Measurements from ENCODE around the gene COA7.

Gene COA7

DNA sequence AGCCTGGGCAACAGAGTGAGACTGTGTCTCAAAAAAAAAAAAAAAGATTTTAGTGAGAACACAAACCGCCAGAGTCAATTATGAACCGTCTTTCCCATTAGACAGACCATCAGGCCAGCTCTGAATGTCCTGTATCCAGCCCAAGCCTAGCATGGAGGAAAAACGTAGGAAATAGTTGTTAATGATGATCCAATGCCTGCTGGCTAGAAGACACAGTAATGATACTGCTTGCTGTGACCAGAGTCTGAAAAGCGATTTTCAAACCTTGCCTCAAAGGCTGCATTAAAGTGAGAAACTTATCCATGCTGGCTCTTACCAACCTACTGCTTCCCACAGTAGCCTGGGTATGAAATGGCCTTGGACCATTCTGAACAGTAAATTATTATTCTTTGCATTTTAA is 17.0 kb downstream of the COA7 start:
- H3K27ac ChIP-seq = no peak overlapping the region
- TF ChIP-seq ZFX (IDR thresholded peaks at IDR 0.05) = no peak
- TF ChIP-seq, protein P1, sequence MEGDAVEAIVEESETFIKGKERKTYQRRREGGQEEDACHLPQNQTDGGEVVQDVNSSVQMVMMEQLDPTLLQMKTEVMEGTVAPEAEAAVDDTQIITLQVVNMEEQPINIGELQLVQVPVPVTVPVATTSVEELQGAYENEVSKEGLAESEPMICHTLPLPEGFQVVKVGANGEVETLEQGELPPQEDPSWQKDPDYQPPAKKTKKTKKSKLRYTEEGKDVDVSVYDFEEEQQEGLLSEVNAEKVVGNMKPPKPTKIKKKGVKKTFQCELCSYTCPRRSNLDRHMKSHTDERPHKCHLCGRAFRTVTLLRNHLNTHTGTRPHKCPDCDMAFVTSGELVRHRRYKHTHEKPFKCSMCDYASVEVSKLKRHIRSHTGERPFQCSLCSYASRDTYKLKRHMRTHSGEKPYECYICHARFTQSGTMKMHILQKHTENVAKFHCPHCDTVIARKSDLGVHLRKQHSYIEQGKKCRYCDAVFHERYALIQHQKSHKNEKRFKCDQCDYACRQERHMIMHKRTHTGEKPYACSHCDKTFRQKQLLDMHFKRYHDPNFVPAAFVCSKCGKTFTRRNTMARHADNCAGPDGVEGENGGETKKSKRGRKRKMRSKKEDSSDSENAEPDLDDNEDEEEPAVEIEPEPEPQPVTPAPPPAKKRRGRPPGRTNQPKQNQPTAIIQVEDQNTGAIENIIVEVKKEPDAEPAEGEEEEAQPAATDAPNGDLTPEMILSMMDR (conservative IDR thresholded peaks at IDR 0.05) = no peak

DNA sequence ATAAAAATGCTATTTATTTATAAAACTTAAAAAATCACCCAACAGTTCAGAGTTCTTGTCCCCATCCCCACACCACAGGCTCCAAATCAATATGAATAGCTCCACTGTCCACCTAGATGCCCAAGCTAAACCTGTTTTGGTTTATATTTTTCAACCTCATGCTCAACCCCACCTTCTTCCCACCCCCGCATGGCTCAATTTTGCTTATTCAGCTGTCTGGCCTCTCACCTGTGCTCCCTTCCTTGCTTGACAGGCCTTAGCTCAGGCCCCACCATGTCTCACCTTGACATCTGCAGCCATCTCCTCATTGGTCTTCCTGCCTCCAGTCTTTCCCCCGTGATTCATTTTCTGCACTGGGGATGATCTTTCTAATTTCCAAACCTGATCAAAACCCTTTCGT is 17.8 kb downstream of the COA7 start:
- H3K27ac ChIP-seq = no peak overlapping the region
- TF ChIP-seq, protein P1 (conservative IDR thresholded peaks at IDR 0.05) = no peak
- no peak for TF ChIP-seq ZFX (IDR thresholded peaks at IDR 0.05)

DNA sequence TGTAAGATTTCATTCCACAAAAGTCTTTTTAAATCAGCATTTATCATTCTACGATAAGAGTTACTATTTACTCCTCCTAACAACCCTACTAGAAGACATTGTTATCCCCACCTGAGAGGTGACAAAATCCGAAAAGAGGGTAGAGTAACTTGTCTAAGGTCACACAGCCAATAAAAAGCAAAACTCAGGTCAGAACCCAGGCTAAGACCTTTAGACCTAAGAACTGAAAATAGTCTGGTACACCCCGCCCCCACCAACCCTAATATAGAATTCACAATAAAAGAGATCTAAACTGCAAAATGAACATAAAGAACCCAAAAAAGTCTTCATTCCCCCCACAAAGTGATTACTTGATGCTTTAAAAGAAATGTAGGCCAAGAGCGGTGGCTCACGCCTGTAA is 18.6 kb downstream of the COA7 start:
- no peak for TF ChIP-seq ZFX (IDR thresholded peaks at IDR 0.05)
- TF ChIP-seq, protein P1 (conservative IDR thresholded peaks at IDR 0.05) = no peak
- no peak overlapping the region for H3K27ac ChIP-seq

DNA sequence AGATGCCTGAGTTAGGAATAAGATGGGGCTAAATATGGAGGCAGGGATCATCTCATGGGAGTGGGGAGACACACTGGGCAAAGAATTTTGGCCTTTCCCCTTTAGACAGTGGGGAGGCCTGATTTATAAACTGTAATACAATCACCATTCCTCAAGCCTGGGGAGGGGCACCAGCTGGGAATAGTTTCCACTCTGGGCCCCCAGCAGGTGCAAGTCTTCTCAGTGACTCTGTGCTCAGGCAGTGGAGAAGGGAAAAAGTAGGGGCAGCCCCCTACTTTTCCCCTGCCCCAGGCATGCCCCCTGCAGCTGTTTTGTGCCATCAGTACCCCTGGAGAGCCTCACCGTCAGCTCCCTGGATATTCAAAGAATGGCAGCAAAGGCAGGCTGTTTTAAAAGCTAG is 19.1 kb downstream of the COA7 start:
- no peak overlapping the region for H3K27ac ChIP-seq
- TF ChIP-seq, protein P1 (conservative IDR thresholded peaks at IDR 0.05) = no peak
- no peak for TF ChIP-seq ZFX (IDR thresholded peaks at IDR 0.05)

DNA sequence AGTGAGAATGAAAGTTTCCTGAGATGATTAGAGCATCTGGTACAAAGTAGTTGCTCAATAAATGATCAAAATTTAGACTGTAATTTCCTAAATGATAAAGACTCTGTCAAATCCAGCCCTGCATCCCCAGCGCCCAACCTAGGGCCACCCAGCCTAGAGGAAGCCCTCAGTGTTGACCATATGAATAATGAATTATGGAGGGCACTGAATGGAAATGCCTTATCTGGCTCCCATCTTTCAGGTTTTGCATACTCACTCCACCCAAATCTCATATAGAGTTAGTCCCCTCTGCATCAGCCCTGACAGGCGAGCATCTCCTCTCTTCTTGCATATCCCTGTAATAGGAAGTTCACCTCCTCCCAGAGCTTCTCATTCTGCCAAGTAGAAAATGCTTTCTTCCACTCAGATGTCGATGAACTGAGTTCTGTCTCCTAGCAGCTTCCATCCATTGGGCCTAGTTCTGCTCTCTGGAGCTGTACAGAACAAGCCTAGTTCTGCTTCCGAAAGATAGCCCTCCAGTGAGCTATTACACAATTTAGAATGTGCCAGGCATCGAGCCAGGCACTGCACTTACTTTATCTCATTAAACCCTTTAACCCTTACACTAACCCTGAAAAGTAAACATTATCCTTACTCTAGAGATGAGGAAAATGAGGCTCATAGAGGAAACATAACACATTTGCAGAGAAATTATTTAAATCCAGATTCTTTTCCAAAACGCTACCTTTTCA is 20.9 kb downstream of the COA7 start:
- no peak overlapping the region for H3K27ac ChIP-seq
- TF ChIP-seq ZFX (IDR thresholded peaks at IDR 0.05) = no peak
- TF ChIP-seq, protein P1 (conservative IDR thresholded peaks at IDR 0.05) = no peak

DNA sequence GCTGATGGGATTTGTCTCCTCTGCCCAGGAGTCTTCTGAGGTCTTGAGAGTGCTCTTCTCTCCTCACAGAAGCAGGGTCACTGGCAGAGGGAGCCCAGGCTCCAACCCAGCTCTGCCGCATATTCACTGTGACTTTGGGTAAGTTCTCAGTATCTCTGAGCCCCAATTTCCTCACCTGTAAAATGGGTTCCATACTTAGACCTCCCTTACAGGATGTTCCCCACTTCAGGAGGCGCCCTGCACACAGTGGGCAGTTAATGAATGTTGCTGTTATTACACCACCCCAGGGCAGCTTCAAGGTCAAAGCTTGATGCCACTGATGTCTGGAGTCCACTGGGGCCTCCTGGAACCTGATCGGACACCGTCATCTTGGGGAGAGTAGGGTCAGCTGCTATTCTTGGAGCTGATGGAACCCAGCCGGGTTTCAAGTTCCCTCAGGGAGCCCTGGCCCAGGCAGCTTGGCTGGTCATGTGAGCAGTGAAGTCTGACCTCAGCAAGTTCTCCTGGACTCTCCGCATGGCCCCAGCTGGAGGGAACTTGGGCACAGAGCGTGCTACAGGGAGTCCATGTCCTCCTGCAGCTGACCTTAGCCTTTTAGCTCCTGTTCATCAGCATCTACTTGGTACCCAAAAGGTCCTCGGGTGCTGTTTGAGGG is 21.8 kb downstream of the COA7 start:
- no peak for TF ChIP-seq ZFX (IDR thresholded peaks at IDR 0.05)
- TF ChIP-seq, protein P1 (conservative IDR thresholded peaks at IDR 0.05) = no peak

More for the DNA sequence above, 21.8 kb downstream of the COA7 start:
- no peak overlapping the region for H3K27ac ChIP-seq

Measured in C4-2B (cell line).